Cardiac fibroblast (primary cell): ENCODE measurements around the gene OR51D1.

Experiments used
- DNase-seq, 2 donors: peaks; one replicate each; pipeline versions ENCODE4 v3.0.0 to v3.0.0-alpha.2; 2010; ENCODE audit warnings: low read depth in 2 of 2
- H3K4me3 ChIP-seq, 2 donors: replicated peaks in 1 of 2; 1 replicate in 1 of 2; 2 replicates in 1 of 2; pipeline ENCODE4 v1.5.1; 2011; ENCODE audit warnings: low read depth in 2 of 2, low read length in 2 of 2, mild to moderate bottlenecking in 2 of 2, moderate library complexity in 1 of 2
- TF ChIP-seq, protein P1 (sequence below): IDR thresholded peaks from one replicate; pipeline ENCODE4 v1.5.1; 2011; ENCODE audit warnings: low read depth, mild to moderate bottlenecking, low read length, inconsistent platforms

OR51D1 gene

GRCh38 chr11:4607781-4608666 lies 29.3 kb upstream of the OR51D1 start, which contains the start of gene TRIM68:
Gene TRIM68, minus strand, starts transcription at chr11:4608231. Its CDS starts 2,727 bp downstream, at chr11:4605504.
- peak within 1 kb of the TSS; percentile 71 to 73 for H3K4me3 ChIP-seq
- TF ChIP-seq, protein P1, sequence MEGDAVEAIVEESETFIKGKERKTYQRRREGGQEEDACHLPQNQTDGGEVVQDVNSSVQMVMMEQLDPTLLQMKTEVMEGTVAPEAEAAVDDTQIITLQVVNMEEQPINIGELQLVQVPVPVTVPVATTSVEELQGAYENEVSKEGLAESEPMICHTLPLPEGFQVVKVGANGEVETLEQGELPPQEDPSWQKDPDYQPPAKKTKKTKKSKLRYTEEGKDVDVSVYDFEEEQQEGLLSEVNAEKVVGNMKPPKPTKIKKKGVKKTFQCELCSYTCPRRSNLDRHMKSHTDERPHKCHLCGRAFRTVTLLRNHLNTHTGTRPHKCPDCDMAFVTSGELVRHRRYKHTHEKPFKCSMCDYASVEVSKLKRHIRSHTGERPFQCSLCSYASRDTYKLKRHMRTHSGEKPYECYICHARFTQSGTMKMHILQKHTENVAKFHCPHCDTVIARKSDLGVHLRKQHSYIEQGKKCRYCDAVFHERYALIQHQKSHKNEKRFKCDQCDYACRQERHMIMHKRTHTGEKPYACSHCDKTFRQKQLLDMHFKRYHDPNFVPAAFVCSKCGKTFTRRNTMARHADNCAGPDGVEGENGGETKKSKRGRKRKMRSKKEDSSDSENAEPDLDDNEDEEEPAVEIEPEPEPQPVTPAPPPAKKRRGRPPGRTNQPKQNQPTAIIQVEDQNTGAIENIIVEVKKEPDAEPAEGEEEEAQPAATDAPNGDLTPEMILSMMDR = no peak
- peak; percentile 96 to 97 for DNase-seq

DNA sequence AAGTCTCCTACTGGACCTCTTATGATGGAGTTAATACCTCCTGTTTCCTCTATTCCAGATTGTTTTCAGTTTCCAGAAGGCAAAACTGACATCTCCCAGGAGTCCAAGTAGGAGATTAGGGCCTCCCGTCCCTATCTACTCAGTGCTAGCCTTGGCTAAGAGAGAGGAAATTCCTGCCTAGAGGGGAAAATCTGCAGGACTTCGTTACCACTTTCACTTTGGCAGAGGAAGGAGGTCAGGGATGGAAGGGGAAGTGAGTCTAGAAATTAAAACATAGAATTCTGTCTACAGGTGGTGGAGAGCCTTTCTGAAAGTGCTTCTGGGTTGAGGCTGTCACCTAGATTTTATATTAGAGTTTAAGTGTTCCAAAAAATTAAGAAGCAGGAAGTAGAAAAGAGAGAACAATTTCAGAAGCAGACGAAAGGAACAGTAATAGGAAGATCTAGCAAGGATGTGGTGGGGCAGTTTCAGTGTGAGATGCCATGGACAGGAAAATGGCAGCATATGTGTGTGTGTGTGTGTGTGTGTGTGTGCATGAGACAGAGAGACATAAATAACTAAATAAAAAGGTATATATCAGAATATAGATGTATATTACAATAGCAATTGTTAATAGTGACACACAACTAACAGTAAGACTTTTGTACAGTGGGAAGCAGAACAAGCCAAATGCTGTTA lies 26.9 kb upstream of the OR51D1 start:
- peak; percentile 12 to 67 for DNase-seq
- TF ChIP-seq, protein P1 = no peak
- peak overlapping the region in 1 of 2 donors; percentile 9 for H3K4me3 ChIP-seq

GRCh38 chr11:4611986-4612385 lies 25.3 kb upstream of the OR51D1 start:
- TF ChIP-seq, protein P1 = no peak
- no peak overlapping the region for H3K4me3 ChIP-seq
- DNase-seq = no peak

GRCh38 chr11:4615856-4616444 lies 21.3 kb upstream of the OR51D1 start:
- H3K4me3 ChIP-seq = no peak overlapping the region
- TF ChIP-seq, protein P1 = no peak
- DNase-seq = no peak

DNA sequence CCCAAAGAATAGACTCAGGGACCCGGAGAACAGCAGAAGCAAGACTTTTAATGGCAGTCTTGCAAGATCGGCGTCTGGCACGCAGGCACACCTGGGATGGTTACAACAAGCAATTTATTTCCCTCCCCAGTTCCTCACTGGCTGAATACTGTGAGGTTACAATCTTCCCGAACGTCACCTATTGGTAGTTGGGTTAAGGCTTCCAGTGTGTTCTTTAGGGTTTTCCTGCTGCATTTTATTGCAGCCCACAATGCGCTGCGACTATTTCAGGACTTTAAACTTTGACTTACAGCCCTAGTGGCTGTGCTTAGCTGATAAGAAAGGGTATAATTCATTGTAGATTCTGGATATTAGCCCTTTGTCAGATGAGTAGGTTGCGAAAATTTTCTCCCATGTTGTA lies 17.8 kb upstream of the OR51D1 start:
- DNase-seq = no peak
- TF ChIP-seq, protein P1 = no peak
- no peak overlapping the region for H3K4me3 ChIP-seq

GRCh38 chr11:4626207-4627099 lies 10.8 kb upstream of the OR51D1 start:
- TF ChIP-seq, protein P1 = peak; percentile 63
- peak; percentile 82 to 89 for DNase-seq
- H3K4me3 ChIP-seq = no peak overlapping the region
